ENCODE results near the gene CLEC4F. TPM values are rescaled to one million over a fixed set of nuclear protein-coding genes. Genes with fewer than 3 reads are reported as not detected.
"Not testable (repeated sequence)": the region's sequence is repeated elsewhere in the genome, so short reads cannot be mapped to it uniquely, and the experiment has no call there.

The CLEC4F gene
- total RNA-seq, 2 experiments from 2014 or later = not detected

DNA sequence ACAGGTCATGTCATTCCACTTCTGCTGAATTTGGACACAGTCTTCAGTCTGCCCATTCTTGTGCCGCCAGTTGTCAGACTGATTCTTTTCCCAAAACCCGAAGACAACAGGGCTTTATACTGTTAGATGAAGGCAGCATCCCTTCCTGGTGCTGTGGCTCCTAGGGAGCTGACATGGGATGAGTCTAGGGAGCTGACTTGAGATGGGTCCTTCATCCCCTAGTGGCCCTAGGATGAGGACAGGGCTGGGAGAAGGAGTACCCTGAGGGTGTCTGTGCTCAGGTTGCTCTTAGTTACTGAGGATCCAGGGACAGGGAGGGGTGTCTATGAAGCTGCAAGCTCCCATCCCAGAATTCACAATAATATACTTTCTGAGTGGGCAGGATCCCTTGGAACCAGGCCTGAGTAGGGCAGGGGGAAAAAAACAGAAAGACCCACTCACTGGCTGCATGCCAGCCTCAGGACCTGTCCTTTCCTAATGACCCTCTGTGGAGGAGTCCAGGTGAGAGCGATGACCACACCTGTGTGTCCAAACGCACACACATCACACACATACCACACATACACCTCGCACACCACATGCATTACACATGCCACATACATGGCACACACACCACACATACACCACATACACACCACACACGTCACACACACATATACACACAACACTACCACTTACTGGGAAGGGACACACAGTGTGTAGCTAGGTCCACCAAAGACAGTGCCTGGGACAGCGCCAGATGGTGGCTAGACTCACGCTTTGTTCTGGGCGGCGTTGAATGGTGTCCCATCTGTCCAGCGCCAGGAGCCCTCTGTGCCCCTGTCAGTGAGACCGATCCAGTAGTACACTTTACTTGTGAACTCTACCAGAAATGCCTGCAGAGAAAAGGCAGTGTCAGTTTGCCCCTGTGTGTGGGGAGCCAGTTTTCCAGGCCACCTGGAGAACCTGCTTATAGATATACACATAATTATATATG is 11.1 kb downstream of the CLEC4F start:
- no peak for ATAC-seq (ENCODE audit: low read depth)

DNA sequence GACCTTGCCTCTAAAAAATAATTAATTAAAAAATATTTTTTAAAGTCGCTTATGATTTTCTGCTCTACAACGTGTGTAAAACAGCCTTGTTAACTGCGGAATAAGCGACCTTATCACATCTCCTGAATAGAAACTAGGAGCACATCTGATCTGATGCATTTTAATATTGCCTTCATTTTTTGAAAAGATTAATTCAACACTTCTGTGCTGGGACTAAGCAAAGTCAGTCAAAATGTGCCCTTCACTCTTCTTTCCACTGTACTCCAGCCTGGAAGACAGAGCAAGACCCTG is 12.6 kb downstream of the CLEC4F start:
- Mint-ChIP-seq H3K4me1 (no peaks in the 10 kb centered on the region), H3K27ac (no peak overlapping the region), H3K36me3 (no peaks in the 10 kb centered on the region), H3K9me3 (no peaks in the 10 kb centered on the region), H3K27me3 (peaks cover 13% of the 10 kb centered on the region), H3K4me3 (no peak overlapping the region)
- POLR2A ChIA-PET = no interaction called here
- ATAC-seq (ENCODE audit: low read depth) (no peak), DNase-seq (no peak)

More for the DNA sequence above, 11.1 kb downstream of the CLEC4F start:
- H3K9me3 Mint-ChIP-seq = no peaks in the 10 kb centered on the region
- H3K27me3 Mint-ChIP-seq = peaks cover 8% of the 10 kb centered on the region
- no peak overlapping the region for H3K4me3 Mint-ChIP-seq
- DNase-seq = no peak
- no peaks in the 10 kb centered on the region for H3K4me1 Mint-ChIP-seq
- no peak overlapping the region for H3K27ac Mint-ChIP-seq
- POLR2A ChIA-PET = no interaction called here
- no peaks in the 10 kb centered on the region for H3K36me3 Mint-ChIP-seq

DNA sequence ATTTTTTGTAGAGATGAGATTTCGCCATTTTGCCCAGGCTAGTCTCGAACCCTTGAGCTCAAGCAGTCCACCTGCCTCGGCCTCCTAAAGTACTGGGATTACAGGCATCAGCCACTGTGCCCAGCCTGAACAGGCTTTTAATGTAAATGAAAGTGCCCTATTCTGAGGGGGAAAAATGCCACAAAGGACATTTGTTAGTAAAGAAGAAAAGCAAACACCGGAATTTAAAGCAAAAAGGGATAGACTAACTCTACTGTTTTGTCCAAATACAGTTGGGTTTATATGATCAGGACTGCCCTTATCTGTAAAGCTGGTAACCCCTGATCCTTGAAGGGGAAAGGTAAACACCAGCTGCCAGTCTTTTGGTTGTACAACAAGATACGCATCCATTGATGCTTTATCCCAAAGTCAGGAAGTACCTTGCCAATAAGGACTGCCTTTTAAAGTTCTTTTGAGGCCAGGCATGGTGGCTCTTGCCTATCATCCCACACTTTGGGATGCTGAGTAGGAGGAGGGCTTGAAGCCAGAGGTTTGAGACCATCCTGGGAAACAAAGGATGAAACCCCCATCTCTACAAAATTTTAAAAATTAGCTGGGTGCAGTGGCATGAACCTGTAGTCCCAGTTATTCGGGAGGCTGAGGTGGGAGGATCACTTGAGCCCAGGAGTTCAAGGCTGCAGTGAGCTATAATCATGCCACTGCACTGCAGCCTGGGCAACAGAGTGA is 13.1 kb downstream of the CLEC4F start:
- Mint-ChIP-seq H3K4me3 (no peak overlapping the region), H3K9me3 (no peaks in the 10 kb centered on the region), H3K36me3 (no peaks in the 10 kb centered on the region), H3K4me1 (no peaks in the 10 kb centered on the region), H3K27ac (no peak overlapping the region), H3K27me3 (peaks cover 13% of the 10 kb centered on the region)
- no peak for ATAC-seq (ENCODE audit: low read depth)
- POLR2A ChIA-PET = no interaction called here
- DNase-seq = no peak

DNA sequence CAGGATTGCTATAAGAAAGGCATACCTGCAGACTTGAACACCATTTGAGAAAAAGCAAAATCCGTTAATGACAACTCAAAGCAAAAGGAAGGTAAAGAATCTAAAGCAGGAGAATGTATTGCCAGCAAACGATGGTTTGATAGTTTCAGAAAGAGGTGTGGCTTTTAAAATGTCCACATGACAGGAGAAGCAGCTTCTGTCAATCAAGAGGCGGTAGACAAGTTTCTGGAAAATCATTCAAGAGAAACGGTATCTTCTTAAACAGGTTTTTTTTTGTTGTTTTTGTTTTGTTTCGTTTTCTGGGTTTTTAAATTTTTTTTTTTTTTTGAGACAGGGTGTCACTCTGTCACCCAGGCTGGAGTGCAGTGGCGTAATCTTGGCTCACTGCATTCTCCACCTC is 13.8 kb downstream of the CLEC4F start:
- Mint-ChIP-seq H3K4me3 (no peak overlapping the region), H3K4me1 (no peaks in the 10 kb centered on the region), H3K27ac (no peak overlapping the region), H3K27me3 (peaks cover 13% of the 10 kb centered on the region), H3K36me3 (no peaks in the 10 kb centered on the region), H3K9me3 (no peaks in the 10 kb centered on the region)
- DNase-seq (no peak), ATAC-seq (ENCODE audit: low read depth) (no peak)
- POLR2A ChIA-PET = no interaction called here

DNA sequence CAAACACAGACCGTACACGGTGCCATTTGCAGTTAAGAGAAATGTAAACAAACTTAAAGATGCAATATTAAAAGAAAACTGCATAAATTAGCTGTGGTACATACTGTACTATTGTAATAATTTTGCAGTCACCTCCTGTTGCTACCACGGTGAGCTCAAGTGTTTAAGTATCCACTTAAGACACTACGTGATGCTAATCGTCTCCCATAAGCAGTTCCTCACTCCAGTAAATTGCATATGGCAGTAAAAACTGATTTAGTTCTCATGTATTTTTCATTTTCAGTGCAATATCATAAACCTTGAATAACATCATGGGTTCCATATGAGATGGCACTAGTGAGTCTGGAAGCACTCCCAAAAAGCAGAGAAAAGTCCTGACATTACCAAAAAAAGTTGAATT is 14.4 kb downstream of the CLEC4F start:
- no peaks in the 10 kb centered on the region for H3K9me3 Mint-ChIP-seq
- no peak for ATAC-seq (ENCODE audit: low read depth)
- H3K27me3 Mint-ChIP-seq = peaks cover 13% of the 10 kb centered on the region
- H3K4me1 Mint-ChIP-seq = no peaks in the 10 kb centered on the region
- DNase-seq = no peak
- POLR2A ChIA-PET = no interaction called here
- H3K27ac Mint-ChIP-seq = no peak overlapping the region
- H3K4me3 Mint-ChIP-seq = no peak overlapping the region
- H3K36me3 Mint-ChIP-seq = no peaks in the 10 kb centered on the region

DNA sequence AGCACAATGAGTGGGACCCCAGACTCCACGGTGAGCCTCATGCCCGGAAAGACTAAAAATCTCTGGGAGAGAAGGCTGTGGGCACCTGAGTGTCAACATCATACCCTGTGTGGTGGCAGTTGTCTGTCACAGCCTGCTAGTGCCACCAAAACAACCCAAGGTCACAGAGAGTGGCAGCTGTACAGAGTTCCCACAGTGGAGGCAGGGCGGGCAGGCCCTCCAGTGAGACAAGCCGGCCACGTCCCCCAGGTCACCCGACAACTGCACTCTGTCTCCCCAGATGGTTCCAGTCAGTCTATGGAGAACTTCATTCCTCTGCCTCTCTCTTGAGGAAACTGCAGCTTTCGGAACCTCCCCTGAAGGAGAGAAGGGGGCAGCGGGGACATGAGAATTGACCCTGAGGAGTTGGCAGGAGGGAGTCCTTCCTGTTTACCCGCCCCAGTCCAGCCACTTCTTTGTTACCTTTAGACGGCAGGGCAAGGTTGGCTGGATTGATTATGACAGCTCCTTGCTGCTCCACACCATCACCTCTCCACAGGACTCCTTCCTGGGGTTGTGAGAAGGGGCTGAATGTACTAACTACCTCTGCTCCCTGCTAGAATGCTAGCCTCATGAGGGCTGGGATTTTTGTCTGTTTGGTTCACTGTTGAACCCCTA is 18.7 kb downstream of the CLEC4F start:
- ATAC-seq (ENCODE audit: low read depth) (no peak), DNase-seq (no peak)
- peaks cover 4% of the 10 kb centered on the region for H3K36me3 Mint-ChIP-seq
- H3K27me3 Mint-ChIP-seq = peaks cover 8% of the 10 kb centered on the region
- H3K4me3 Mint-ChIP-seq = no peak overlapping the region
- H3K4me1 Mint-ChIP-seq = no peaks in the 10 kb centered on the region
- peaks cover 8% of the 10 kb centered on the region for H3K9me3 Mint-ChIP-seq
- POLR2A ChIA-PET = no interaction called here
- no peak overlapping the region for H3K27ac Mint-ChIP-seq

DNA sequence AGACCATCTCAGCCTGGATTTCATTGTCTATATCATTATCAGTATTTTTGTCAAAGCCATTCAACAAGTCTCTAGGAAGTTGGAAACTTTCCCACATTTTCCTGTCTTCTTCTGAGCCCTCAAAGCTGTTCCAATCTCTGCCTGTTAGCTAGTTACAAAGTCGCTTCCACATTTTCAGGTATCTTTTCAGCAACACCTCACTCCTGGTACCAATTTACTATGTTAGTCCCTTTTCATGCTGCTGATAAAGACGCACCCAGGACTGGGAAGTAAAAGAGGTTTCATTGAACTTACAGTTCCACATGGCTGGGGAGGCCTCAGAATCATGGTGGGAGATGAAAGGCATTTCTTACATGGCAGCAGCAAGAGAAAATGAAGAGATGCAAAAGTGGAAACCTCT is 20.7 kb downstream of the CLEC4F start:
- DNase-seq = no peak
- Mint-ChIP-seq H3K4me3 (no peak overlapping the region), H3K27ac (no peak overlapping the region), H3K36me3 (peaks cover 4% of the 10 kb centered on the region), H3K27me3 (peaks cover 10% of the 10 kb centered on the region), H3K9me3 (peaks cover 8% of the 10 kb centered on the region), H3K4me1 (no peaks in the 10 kb centered on the region)
- no peak for ATAC-seq (ENCODE audit: low read depth)
- POLR2A ChIA-PET = no interaction called here

DNA sequence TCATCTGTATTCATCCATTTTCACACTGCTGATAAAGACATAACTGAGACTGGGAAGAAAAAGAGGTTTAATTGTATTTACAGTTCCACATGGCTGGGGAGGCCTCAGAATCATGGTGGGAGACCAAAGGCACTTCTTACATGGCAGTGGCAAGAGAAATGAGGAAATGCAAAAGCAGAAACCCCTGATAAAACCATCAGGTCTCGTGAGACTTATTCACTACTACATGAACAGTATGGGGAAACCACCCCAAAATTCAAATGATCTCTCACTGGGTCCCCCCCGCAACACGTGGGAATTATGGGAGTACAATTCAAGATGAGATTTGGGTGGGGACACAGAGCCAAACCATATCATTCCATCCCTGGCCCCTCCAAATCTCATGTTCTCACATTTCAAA is 22.4 kb downstream of the CLEC4F start:
- H3K36me3 Mint-ChIP-seq; H3K27ac Mint-ChIP-seq; ATAC-seq (ENCODE audit: low read depth); H3K4me3 Mint-ChIP-seq; H3K9me3 Mint-ChIP-seq; H3K4me1 Mint-ChIP-seq; POLR2A ChIA-PET; DNase-seq; H3K27me3 Mint-ChIP-seq: not testable (repeated sequence)

DNA sequence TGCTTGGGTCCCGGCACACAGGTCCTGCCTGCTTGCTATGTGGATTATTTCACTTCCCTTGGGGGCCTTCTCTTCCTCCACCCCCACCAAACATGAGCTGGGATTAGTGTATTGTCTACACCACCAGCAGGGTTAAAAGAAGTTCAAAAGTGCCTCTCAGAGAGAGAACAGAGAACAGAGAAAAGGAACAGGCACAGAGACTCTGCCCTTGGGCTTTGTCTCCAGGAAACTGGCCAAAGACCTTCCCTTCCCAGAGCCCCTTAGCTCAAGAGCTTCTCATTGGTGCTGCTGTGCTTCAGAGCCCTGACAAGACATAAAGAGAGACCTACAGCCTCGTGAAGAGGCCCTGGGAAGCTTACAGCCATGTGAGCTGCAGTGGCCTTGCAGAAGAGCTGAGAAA is 22.9 kb downstream of the CLEC4F start:
- no peaks in the 10 kb centered on the region for H3K4me1 Mint-ChIP-seq
- no peak overlapping the region for H3K4me3 Mint-ChIP-seq
- H3K36me3 Mint-ChIP-seq = peaks cover 4% of the 10 kb centered on the region
- POLR2A ChIA-PET = no interaction called here
- no peak overlapping the region for H3K27ac Mint-ChIP-seq
- DNase-seq = no peak
- H3K27me3 Mint-ChIP-seq = peaks cover 12% of the 10 kb centered on the region
- ATAC-seq (ENCODE audit: low read depth) = no peak
- peaks cover 8% of the 10 kb centered on the region for H3K9me3 Mint-ChIP-seq

DNA sequence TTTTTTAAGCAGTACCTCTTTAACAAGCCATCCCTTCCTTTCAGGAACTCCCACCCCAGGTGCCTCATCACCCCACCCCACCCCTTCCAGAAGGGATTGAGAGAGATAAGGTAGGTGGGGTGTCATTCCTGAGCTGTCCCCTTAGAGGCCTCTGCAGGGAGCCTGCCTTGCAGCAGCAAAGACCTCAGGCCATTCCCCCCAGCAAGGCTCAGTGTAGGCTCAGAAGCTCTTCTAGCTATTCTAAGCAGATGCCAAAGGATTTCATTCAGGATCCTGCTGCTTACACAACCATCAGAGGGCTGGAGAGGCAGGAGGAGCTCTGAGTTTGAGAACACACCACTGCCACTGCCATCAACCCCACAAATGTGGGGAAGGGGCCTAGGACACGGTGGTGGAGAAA is 24.1 kb downstream of the CLEC4F start:
- Mint-ChIP-seq H3K27ac (no peak overlapping the region), H3K4me1 (no peaks in the 10 kb centered on the region), H3K27me3 (peaks cover 23% of the 10 kb centered on the region), H3K4me3 (no peak overlapping the region), H3K9me3 (peaks cover 8% of the 10 kb centered on the region), H3K36me3 (peaks cover 4% of the 10 kb centered on the region)
- POLR2A ChIA-PET = no interaction called here
- ATAC-seq (ENCODE audit: low read depth) (no peak), DNase-seq (no peak)

DNA sequence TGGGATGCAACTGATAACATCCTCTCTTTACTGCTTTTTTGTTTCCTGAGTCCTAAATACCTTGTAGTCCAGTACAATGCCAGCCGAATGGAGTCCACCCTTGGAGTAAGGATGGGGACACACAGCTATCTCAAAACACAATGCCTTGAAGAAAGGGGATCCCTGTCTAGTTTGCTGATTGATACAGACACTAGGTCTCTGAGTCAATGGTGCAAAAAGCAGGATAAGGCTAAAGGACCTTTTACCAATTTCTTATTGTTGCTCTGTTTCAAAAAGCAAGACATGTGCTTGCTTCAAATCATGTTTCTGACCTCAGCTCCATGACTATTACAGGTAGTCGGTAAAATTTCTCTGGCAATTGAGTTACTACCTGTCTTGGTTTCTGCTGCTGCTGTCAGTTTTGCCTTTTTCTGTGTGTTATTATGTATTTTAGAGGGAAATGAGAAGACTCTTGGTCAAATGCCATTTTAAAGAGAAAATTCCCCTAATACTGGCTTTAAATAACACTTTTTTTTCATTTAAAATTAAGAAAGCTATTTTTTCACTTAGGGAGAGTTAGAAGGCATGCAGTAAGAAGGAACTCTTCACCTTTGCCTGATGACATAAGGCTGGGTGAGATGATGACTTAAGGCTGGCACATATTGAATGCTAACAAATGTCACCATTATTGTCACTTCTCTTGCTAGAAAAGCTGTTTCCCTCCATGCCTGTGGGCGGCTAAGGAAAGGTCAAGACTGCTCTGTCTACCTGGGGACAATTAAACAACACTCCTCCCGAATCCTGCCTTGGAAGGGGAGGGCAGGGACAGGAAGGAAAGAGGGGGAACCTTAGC is 25.0 kb downstream of the CLEC4F start:
- no peak for DNase-seq
- POLR2A ChIA-PET = no interaction called here
- Mint-ChIP-seq H3K36me3 (peaks cover 3% of the 10 kb centered on the region), H3K4me1 (no peaks in the 10 kb centered on the region), H3K9me3 (peaks cover 8% of the 10 kb centered on the region), H3K27ac (no peak overlapping the region), H3K27me3 (peaks cover 29% of the 10 kb centered on the region), H3K4me3 (no peak overlapping the region)
- ATAC-seq (ENCODE audit: low read depth) = no peak

DNA sequence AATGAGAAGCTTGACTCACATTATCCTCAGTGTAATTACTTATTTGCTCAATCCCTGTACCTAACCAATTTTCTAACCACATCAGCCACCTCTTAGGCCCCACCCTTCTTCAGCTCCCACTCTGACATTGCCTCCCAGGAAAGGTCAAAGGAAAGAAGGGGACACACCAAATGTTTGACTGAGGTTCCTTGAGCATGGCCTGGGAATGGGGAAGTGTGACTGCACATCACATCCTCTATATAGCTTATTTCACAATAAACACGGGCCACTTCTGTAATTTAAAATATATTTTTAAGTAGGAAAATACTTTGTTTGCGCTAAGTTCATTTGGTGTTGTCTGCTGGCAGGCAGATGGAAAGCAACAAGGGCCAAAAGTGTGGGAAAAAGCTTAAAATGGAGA is 26.9 kb downstream of the CLEC4F start:
- no peak for DNase-seq
- Mint-ChIP-seq H3K9me3 (no peaks in the 10 kb centered on the region), H3K36me3 (peaks cover 1% of the 10 kb centered on the region), H3K4me3 (no peak overlapping the region), H3K4me1 (peaks cover 5% of the 10 kb centered on the region), H3K27ac (no peak overlapping the region), H3K27me3 (peaks cover 42% of the 10 kb centered on the region)
- no peak for ATAC-seq (ENCODE audit: low read depth)
- POLR2A ChIA-PET = no interaction called here

DNA sequence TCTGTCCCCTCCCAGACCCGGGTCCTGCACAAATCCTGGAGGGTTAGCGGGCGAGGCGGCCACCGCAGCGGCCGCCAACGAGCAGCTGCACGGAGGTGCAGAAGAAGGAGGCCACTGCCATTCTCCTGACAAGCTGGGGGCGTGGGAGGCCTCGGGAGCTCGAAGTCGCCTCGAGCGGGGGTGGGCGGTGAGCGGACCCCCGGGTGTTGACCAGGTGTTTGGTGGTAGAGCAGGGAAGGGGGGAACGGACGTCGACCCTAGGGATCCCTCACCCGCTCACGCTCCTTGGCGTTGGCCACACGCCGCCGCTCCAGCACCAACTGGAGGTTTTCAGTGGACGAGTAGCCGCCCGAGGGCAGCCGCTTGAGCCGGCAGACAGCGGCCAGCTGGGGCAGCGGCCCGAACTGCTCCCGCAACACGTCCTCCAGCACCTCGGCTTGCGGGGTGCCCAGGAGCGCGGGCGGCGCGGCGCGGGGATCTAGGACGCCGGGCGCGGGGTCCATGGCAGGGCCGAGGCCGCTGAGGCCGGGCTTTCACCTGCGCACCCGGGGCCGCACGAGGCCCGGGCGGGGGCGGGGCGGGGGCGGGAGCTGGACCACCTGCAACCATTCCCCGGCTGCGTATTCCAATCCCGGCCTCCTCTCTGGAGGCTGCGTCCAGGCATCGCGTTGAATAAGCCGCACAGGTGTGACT is 30.1 kb downstream of the CLEC4F start, which contains the start of gene FIGLA:
Gene FIGLA, minus strand, starts transcription at position 508 of the 693 bp plus-strand sequence. Its CDS starts 5 bp downstream, at position 503.
- peak; percentile 15 for ATAC-seq (ENCODE audit: low read depth)

More for the DNA sequence above, 30.1 kb downstream of the CLEC4F start, which contains the start of gene FIGLA:
- Mint-ChIP-seq H3K4me3 (peak within 1 kb of the TSS; percentile 72), H3K27me3 (peaks cover 64% of the 10 kb centered on the region), H3K9me3 (no peaks in the 10 kb centered on the region), H3K4me1 (peaks cover 8% of the 10 kb centered on the region), H3K36me3 (no peaks in the 10 kb centered on the region), H3K27ac (no peak within 1 kb of the TSS)
- no peak for DNase-seq
- POLR2A ChIA-PET = interaction anchor here (1.8 kb wide), 1 partner anchor 158 kb away, joined by 7 read pairs; no protein-coding TSS in a partner anchor
